ENCODE results near the gene TUBE1.

GRCh38 chr6:112128208-112128607, 40.9 kb upstream of the TUBE1 start:
- TF ChIP-seq CTCF (IDR thresholded peaks at IDR 0.05) (no peak), POLR2A (IDR thresholded peaks at IDR 0.05) (no peak), POLR2AphosphoS5 (IDR thresholded peaks at IDR 0.05) (no peak)

Measured in breast epithelium (tissue), 3 donors.